Stimulated activated naive CD8-positive, alpha-beta T cell treated with anti-CD3 and anti-CD28 coated beads, Interleukin-15, amount 100 ng/mL, for 72 hours (primary cell): ENCODE data around the gene HTN3.
"Not testable (repeated sequence)": the region's sequence is repeated elsewhere in the genome, so short reads cannot be mapped to it uniquely, and the experiment has no call there.

Experiments used
- ATAC-seq: fragments of 150-1000 bp; cut with Tn5 transposase; 2 replicates; pipeline ENCODE4 v1.10.0; 2021; ENCODE audit warnings: mild to moderate bottlenecking, moderate library complexity
- DNase-seq, 2 donors: peaks; one replicate each; pipeline ENCODE4 v3.0.0; 2021 to 2022
- H3K27ac Mint-ChIP-seq, 2 donors: one replicate each; pipeline ENCODE4 v1.8.0; 2022; ENCODE audit warnings: mild to moderate bottlenecking in 2 of 2, mixed read lengths in 2 of 2, moderate library complexity in 2 of 2
- H3K27me3 Mint-ChIP-seq: one replicate; pipeline ENCODE4 v1.8.0; 2022; ENCODE audit warnings: mixed read lengths
- H3K4me1 Mint-ChIP-seq: one replicate; pipeline ENCODE4 v1.8.0; 2022; ENCODE audit warnings: mild to moderate bottlenecking, mixed read lengths
- H3K4me3 Mint-ChIP-seq, 2 donors: one replicate each; pipeline ENCODE4 v1.8.0; 2022; ENCODE audit warnings: mild to moderate bottlenecking in 2 of 2, mixed read lengths in 2 of 2, moderate library complexity in 1 of 2
- H3K9me3 Mint-ChIP-seq, 2 donors: one replicate each; pipeline ENCODE4 v1.8.0; 2022; ENCODE audit warnings: mixed read lengths in 2 of 2

HTN3 gene

GRCh38 chr4:70056534-70056933 is 28.3 kb downstream of the HTN3 start:
- not testable (repeated sequence) for H3K4me3 Mint-ChIP-seq, H3K9me3 Mint-ChIP-seq, ATAC-seq, H3K4me1 Mint-ChIP-seq, H3K27ac Mint-ChIP-seq, H3K27me3 Mint-ChIP-seq, DNase-seq

GRCh38 chr4:70057651-70058050 is 29.4 kb downstream of the HTN3 start:
- H3K4me3 Mint-ChIP-seq, result no peak overlapping the region

GRCh38 chr4:70059149-70059548 is 30.9 kb downstream of the HTN3 start:
- Mint-ChIP-seq H3K27me3 (no peaks in the 10 kb centered on the region), H3K4me1 (no peaks in the 10 kb centered on the region), H3K27ac (no peak overlapping the region), H3K4me3 (no peak overlapping the region), H3K9me3 (peaks cover 0 to 4% of the 10 kb centered on the region in 2 donors)
- no peak for DNase-seq
- no peak for ATAC-seq

More at GRCh38 chr4:70057651-70058050, 29.4 kb downstream of the HTN3 start:
- H3K27me3 Mint-ChIP-seq, result no peaks in the 10 kb centered on the region
- DNase-seq (no peak), ATAC-seq (no peak)
- peaks cover 0 to 4% of the 10 kb centered on the region in 2 donors for H3K9me3 Mint-ChIP-seq
- H3K27ac Mint-ChIP-seq, result no peak overlapping the region
- no peaks in the 10 kb centered on the region for H3K4me1 Mint-ChIP-seq

DNA sequence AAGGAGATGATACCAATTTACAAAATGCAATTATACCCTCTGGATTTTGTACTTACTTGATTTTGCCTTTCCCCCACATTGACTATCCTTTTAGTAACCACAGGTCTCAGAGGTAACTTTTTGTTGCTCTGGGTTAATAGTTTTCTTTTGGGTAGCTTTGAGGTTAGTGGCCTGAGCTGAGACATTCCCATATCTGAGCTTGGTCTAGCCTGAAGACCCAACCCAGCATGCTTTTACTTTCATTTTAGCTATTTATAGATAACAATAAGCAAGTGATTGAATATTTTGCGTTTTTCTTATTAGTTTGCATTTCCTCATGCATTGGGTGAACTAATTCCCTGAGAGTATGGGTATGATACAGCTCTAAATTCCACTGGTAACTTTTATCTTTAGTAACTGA is 33.7 kb downstream of the HTN3 start:
- H3K4me1 Mint-ChIP-seq, result no peaks in the 10 kb centered on the region
- H3K27me3 Mint-ChIP-seq, result no peaks in the 10 kb centered on the region
- H3K27ac Mint-ChIP-seq, result no peak overlapping the region
- ATAC-seq (no peak), DNase-seq (no peak)
- H3K4me3 Mint-ChIP-seq, result no peak overlapping the region
- H3K9me3 Mint-ChIP-seq, result peaks cover 0 to 4% of the 10 kb centered on the region in 2 donors

GRCh38 chr4:70080205-70080604 is 51.9 kb downstream of the HTN3 start:
- H3K9me3 Mint-ChIP-seq, result no peaks in the 10 kb centered on the region
- no peaks in the 10 kb centered on the region for H3K4me1 Mint-ChIP-seq
- H3K4me3 Mint-ChIP-seq, result no peak overlapping the region
- DNase-seq (no peak), ATAC-seq (no peak)
- H3K27ac Mint-ChIP-seq, result no peak overlapping the region
- no peaks in the 10 kb centered on the region for H3K27me3 Mint-ChIP-seq
